OCI-LY7 (cell line): ENCODE results near the gene RASA1.

ENCODE experiments used
- EZH2phosphoT487 ChIP-seq: fragments of 200-600 bp; sonication (generic); IDR thresholded peaks from 2 replicates; pipeline ENCODE4 v1.6.1; 2018; ENCODE audit warnings: low read depth, borderline replicate concordance, mild to moderate bottlenecking, mixed run types, antibody characterized with exemption, low read length, moderate library complexity, mixed read lengths
- TF ChIP-seq, protein P1 (sequence below): fragments of 200-600 bp; sonication (generic); conservative IDR thresholded peaks from 2 replicates; pipeline ENCODE4 v1.5.1; 2014; ENCODE audit warnings: mild to moderate bottlenecking, antibody characterized with exemption, low read length, moderate library complexity, mixed read lengths

DNA sequence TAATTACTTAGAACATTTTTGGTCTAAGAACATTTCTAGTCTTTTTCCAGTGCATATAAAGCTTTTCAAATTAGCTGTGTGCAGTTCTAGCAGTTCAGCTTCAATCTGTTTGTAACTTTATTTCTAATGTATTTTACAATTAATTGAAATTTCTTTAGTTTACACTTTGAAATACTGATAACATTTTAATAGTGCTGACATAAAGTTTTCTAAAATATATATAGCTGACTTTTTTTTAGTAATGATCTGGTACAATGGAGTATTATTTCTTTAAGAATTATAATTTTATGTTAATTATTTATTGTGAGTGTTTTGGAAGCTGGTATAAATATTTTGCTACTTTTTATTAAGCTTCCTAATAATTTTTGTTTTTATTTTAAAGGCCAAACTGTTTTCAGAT is 101.7 kb downstream of the RASA1 start:
- TF ChIP-seq, protein P1, sequence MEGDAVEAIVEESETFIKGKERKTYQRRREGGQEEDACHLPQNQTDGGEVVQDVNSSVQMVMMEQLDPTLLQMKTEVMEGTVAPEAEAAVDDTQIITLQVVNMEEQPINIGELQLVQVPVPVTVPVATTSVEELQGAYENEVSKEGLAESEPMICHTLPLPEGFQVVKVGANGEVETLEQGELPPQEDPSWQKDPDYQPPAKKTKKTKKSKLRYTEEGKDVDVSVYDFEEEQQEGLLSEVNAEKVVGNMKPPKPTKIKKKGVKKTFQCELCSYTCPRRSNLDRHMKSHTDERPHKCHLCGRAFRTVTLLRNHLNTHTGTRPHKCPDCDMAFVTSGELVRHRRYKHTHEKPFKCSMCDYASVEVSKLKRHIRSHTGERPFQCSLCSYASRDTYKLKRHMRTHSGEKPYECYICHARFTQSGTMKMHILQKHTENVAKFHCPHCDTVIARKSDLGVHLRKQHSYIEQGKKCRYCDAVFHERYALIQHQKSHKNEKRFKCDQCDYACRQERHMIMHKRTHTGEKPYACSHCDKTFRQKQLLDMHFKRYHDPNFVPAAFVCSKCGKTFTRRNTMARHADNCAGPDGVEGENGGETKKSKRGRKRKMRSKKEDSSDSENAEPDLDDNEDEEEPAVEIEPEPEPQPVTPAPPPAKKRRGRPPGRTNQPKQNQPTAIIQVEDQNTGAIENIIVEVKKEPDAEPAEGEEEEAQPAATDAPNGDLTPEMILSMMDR = no peak
- no peak for TF ChIP-seq EZH2phosphoT487
